ENCODE data around the gene H1-8.
"Not testable (repeated sequence)": the region's sequence is repeated elsewhere in the genome, so short reads cannot be mapped to it uniquely, and the experiment has no call there.

Gene H1-8

DNA sequence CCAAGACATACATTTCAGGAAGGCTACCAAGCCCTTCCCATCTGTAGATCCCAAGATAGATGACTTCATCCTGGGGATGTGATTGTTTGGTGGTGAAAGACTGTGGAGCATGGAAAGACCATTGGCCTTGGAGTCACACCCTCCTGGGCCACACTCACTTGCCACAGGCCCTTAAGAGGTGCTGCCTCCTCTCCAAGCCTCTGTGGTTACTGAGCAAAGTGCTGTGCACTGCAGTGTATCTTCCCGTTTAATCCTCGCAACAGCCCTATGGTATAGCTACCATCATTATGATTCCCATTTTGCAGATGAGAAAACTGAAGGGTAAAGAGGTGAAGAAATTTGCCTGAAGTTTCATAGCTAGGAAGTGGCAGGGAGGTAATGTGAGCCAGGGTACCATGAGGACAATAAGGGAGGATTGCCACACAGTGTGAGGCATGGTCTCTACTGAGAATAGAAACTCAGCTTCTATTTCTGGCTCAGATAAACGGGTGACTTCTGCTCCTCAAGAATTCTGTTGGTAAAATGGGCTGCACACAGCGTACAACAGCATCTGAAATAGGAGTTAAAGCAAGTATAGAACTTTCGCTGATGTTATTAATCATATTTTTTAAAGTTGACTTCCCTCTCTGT is 38.4 kb upstream of the H1-8 start:
- DNase-seq (ENCODE audit: low spot score in 2 of 2) (no peak), ATAC-seq (replicated peaks; ENCODE audit: extremely low read depth, poor library complexity, severe bottlenecking) (no peak)
- Mint-ChIP-seq H3K9me3 (no peaks in the 10 kb centered on the region), H3K4me3 (no peak overlapping the region), H3K27me3 (no peaks in the 10 kb centered on the region), H3K4me1 (no peaks in the 10 kb centered on the region), H3K27ac (ENCODE audit: low read depth) (no peak overlapping the region), H3K36me3 (ENCODE audit: insufficient read depth) (peaks cover 3% of the 10 kb centered on the region)

DNA sequence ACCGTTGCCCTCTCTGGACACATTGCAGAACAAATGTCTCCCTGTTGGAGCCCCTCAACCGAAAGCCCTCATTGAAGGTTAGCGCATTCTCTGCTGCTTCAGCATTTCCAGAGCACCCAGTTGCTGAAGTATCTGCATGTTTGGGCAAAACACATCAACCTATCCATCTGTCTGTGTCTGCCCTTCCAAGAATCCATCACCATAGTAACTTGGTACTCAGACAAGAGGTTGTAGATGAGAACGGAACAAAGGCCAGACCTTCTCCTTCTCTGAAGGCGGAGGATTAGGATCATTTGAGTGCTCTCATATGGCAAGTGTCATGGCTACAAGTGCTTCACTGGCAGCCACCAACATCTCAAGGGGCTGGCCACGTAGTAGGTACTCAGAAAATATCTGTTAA is 37.6 kb upstream of the H1-8 start:
- H3K36me3 Mint-ChIP-seq (ENCODE audit: insufficient read depth), result peaks cover 3% of the 10 kb centered on the region
- no peak overlapping the region for H3K4me3 Mint-ChIP-seq
- H3K9me3 Mint-ChIP-seq, result no peaks in the 10 kb centered on the region
- H3K27me3 Mint-ChIP-seq, result no peaks in the 10 kb centered on the region
- no peak overlapping the region for H3K27ac Mint-ChIP-seq (ENCODE audit: low read depth)
- H3K4me1 Mint-ChIP-seq, result no peaks in the 10 kb centered on the region
- ATAC-seq (replicated peaks; ENCODE audit: extremely low read depth, poor library complexity, severe bottlenecking), result no peak
- DNase-seq (ENCODE audit: low spot score in 2 of 2), result no peak

DNA sequence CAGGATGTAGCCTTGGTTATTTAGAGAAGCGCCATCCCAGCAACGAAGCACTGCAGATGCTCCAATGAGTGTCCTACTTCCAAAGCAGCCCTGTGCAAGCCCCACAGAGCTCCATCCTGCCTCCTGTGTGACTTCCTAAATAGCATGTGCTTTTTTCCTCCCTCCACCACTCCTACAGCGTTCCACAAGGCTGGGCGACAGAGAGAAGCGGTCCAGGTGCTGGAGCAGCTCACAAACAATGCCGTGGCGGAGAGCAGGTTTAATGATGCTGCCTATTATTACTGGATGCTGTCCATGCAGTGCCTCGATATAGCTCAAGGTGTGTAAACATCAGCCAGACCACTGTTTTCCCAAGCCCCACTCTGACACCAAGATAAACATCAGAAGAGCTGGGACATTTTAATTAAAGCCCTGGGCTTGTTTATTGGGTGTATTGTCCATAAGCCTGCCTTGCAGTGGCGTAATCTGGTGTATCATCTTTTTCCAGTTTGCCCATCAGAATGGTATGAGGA is 36.7 kb upstream of the H1-8 start:
- Mint-ChIP-seq H3K4me3 (no peak overlapping the region), H3K9me3 (no peaks in the 10 kb centered on the region)

DNA sequence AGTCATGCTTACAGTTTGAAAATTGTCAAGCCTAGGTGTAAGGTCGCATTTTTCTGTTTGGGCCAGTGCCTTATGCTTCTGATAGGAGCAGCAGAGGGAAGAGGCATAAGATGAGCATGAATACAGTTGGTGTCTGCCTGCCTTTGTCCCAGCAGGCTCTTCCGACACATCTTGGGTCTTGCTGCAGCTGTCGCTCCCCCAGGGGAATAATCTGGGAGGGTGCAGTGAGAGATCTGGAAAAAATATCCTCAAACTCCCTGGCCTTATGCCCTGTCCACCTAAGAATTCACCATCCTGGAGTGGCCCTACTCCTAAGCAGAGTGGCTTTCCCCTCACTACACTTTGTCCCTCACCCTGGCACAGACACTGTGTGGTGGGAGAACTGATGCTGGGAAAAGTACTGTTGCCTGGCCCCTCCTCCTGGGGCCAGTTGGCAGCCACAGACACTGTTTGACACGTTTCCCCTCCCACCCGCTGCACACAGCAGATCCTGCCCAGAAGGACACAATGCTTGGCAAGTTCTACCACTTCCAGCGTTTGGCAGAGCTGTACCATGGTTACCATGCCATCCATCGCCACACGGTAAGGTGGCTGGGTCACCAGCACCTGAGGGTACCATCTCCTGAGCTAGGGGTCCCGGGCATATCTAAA is 35.7 kb upstream of the H1-8 start:
- no peak for ATAC-seq (replicated peaks; ENCODE audit: extremely low read depth, poor library complexity, severe bottlenecking)
- no peak overlapping the region for H3K4me3 Mint-ChIP-seq
- H3K4me1 Mint-ChIP-seq, result peaks cover 17% of the 10 kb centered on the region
- no peaks in the 10 kb centered on the region for H3K9me3 Mint-ChIP-seq
- H3K36me3 Mint-ChIP-seq (ENCODE audit: insufficient read depth), result no peaks in the 10 kb centered on the region
- no peaks in the 10 kb centered on the region for H3K27me3 Mint-ChIP-seq
- no peak for DNase-seq (ENCODE audit: low spot score in 2 of 2)
- H3K27ac Mint-ChIP-seq (ENCODE audit: low read depth), result no peak overlapping the region

More for the DNA sequence above, 36.7 kb upstream of the H1-8 start:
- peaks cover 9% of the 10 kb centered on the region for H3K4me1 Mint-ChIP-seq
- no peaks in the 10 kb centered on the region for H3K27me3 Mint-ChIP-seq
- H3K27ac Mint-ChIP-seq (ENCODE audit: low read depth), result no peak overlapping the region
- no peak for ATAC-seq (replicated peaks; ENCODE audit: extremely low read depth, poor library complexity, severe bottlenecking)
- H3K36me3 Mint-ChIP-seq (ENCODE audit: insufficient read depth), result no peaks in the 10 kb centered on the region
- DNase-seq (ENCODE audit: low spot score in 2 of 2), result no peak

DNA sequence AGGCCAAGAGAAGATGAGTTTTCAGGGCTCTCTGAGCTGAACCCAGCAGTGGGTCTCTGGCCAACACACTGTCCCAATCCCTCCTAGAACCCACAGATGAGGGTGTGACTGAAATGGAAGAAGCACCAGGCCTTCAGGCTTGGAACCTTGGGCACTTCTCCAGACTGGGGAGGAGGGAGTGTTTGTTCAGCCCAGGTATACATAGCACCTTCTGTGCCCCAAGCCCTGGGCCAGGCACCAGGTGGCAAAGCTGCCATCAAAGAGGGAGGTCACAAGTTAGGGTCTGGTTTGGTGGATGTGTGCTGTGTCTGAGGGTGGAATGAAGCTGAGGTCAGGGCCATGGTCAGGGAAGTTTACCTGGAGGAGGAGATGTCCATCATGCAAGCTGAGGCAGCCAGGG is 30.4 kb upstream of the H1-8 start:
- H3K36me3 Mint-ChIP-seq (ENCODE audit: insufficient read depth), result no peaks in the 10 kb centered on the region
- H3K27me3 Mint-ChIP-seq, result no peaks in the 10 kb centered on the region
- H3K27ac Mint-ChIP-seq (ENCODE audit: low read depth), result peak overlapping the region; percentile 46
- ATAC-seq (replicated peaks; ENCODE audit: extremely low read depth, poor library complexity, severe bottlenecking), result no peak
- H3K4me1 Mint-ChIP-seq, result peaks cover 27% of the 10 kb centered on the region
- H3K4me3 Mint-ChIP-seq, result no peak overlapping the region
- DNase-seq (ENCODE audit: low spot score in 2 of 2), result no peak
- no peaks in the 10 kb centered on the region for H3K9me3 Mint-ChIP-seq

DNA sequence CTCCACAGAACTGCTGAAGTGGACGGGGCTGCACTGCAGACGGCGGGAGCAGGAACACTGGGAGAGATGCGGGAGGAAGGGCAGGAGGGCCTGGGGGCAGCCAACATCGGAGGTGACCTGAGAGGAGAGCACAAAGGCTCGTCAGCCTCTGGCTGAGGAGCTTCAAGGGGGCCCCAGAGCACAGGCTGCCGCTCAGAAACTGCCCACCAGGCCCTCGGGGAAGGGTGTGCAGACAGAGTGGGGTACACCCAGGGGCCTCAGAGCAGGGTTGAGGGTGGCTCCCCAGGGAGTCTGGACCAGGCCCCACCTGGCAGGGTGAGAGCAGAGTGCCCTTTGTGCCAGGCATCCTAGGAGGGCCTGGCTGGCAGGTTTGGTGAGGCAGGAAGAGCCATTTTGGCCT is 29.3 kb upstream of the H1-8 start:
- Mint-ChIP-seq H3K27me3 (no peaks in the 10 kb centered on the region), H3K4me1 (peaks cover 27% of the 10 kb centered on the region), H3K36me3 (ENCODE audit: insufficient read depth) (no peaks in the 10 kb centered on the region), H3K9me3 (no peaks in the 10 kb centered on the region), H3K27ac (ENCODE audit: low read depth) (no peak overlapping the region), H3K4me3 (no peak overlapping the region)
- DNase-seq (ENCODE audit: low spot score in 2 of 2) (no peak), ATAC-seq (replicated peaks; ENCODE audit: extremely low read depth, poor library complexity, severe bottlenecking) (no peak)

DNA sequence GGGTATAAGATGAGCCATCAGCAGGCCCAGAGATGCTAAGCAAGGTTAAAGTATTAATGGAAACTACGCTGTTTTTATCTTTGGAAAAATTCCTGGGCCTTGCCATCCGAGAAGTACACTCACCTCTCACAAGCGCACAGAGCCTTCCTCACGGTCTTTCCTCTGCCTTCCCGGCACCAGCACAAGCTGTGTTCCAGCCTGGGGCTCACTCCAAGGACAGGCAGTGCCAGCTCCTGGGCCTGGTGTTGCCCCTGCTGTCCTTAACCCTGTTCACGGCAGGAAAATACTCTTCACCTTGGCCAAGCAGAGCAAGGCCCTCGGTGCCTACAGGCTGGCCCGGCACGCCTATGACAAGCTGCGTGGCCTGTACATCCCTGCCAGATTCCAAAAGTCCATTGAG is 28.9 kb upstream of the H1-8 start:
- Mint-ChIP-seq H3K4me1 (peaks cover 27% of the 10 kb centered on the region), H3K27ac (ENCODE audit: low read depth) (no peak overlapping the region), H3K4me3 (no peak overlapping the region), H3K9me3 (no peaks in the 10 kb centered on the region), H3K27me3 (no peaks in the 10 kb centered on the region), H3K36me3 (ENCODE audit: insufficient read depth) (no peaks in the 10 kb centered on the region)
- ATAC-seq (replicated peaks; ENCODE audit: extremely low read depth, poor library complexity, severe bottlenecking) (no peak), DNase-seq (ENCODE audit: low spot score in 2 of 2) (no peak)

DNA sequence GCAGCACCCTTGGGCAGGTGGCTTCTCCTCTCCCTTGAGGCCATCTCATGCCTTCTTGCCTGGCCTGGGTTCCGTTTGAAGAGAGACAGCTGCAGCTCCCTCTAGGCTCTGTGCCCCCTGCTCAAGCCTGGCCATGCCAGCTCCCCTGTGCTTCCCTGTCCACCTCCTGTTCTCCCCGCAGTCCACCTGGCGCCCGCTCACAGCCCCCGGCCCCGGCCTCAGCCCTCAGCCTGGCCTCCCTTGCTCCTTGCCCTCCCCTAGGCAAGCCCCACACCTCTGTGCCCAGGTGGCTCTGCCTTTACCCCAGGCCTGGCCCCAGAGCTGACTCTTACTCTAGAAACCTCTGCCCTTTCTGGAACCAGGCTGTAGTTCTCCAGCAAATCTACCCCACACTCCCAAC is 28.4 kb upstream of the H1-8 start:
- no peak overlapping the region for H3K4me3 Mint-ChIP-seq
- no peaks in the 10 kb centered on the region for H3K36me3 Mint-ChIP-seq (ENCODE audit: insufficient read depth)
- peak overlapping the region; percentile 11 for H3K27ac Mint-ChIP-seq (ENCODE audit: low read depth)

DNA sequence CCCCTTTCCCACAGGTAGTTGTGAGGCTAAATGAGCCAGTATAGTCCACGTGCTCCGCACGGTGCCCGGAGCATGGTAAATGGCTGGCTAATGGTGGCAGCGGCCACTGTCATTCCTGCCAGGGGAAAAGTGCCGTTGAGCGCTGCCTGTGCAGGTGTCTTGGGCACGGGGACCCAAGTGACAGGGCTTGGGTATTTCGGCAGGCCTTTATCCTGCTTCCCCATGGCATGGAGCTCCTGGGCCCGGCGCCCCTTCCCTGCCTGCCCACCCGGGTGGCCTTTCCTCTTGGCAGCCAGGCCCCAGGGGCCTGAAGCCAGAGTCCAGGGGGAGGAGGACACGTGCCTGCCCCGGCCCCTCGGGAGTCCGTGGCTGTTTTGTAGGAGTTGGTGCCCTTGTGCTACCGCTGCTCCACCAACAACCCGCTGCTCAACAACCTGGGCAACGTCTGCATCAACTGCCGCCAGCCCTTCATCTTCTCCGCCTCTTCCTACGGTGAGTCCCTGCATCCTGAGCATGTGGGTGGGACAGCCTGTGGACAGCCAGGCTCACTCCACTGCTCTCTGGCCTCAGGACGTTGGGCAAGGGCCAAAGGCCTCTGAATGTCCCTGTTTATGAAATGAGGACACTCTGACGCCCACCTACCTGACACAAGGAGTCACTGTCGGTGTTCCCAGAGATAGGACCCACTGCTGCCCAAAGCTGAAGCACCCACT is 27.7 kb upstream of the H1-8 start:
- not testable (repeated sequence) for ATAC-seq (replicated peaks; ENCODE audit: extremely low read depth, poor library complexity, severe bottlenecking); H3K9me3 Mint-ChIP-seq; H3K36me3 Mint-ChIP-seq (ENCODE audit: insufficient read depth); H3K4me3 Mint-ChIP-seq; H3K27me3 Mint-ChIP-seq; DNase-seq (ENCODE audit: low spot score in 2 of 2)
- Mint-ChIP-seq H3K27ac (ENCODE audit: low read depth) (peak overlapping the region; percentile 11), H3K4me1 (peaks cover 27% of the 10 kb centered on the region)

More for the DNA sequence above, 28.4 kb upstream of the H1-8 start:
- peaks cover 27% of the 10 kb centered on the region for H3K4me1 Mint-ChIP-seq
- H3K9me3 Mint-ChIP-seq, result no peaks in the 10 kb centered on the region
- H3K27me3 Mint-ChIP-seq, result no peaks in the 10 kb centered on the region
- DNase-seq (ENCODE audit: low spot score in 2 of 2), result no peak
- no peak for ATAC-seq (replicated peaks; ENCODE audit: extremely low read depth, poor library complexity, severe bottlenecking)

DNA sequence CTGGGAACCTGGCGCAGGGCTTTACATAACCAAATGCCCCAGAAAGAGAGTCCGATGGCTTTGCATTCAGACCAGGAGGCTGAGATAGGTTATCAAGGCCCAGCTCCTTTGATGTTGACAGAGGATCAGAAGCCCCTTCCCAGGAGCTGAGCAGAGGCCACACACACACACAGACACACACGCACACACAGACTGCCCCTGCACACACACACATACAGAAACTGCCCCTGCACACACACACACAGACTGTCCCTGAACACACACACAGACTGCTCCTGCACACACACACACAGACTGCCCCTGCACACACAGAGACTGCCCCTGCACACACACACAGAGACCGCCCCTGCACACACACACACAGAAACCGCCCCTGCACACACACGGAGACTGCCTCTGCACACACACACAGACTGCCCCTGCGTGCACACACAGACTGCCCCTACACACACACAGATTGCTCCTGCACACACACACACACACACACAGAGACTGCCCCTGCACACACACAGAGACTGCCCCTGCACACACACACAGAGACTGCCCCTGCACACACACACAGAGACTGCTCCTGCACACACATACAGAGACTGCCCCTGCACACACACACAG is 27.0 kb upstream of the H1-8 start:
- H3K36me3 Mint-ChIP-seq (ENCODE audit: insufficient read depth); H3K9me3 Mint-ChIP-seq; ATAC-seq (replicated peaks; ENCODE audit: extremely low read depth, poor library complexity, severe bottlenecking); H3K4me3 Mint-ChIP-seq; H3K27ac Mint-ChIP-seq (ENCODE audit: low read depth); H3K27me3 Mint-ChIP-seq; DNase-seq (ENCODE audit: low spot score in 2 of 2): not testable (repeated sequence)
- H3K4me1 Mint-ChIP-seq, result peaks cover 22% of the 10 kb centered on the region

DNA sequence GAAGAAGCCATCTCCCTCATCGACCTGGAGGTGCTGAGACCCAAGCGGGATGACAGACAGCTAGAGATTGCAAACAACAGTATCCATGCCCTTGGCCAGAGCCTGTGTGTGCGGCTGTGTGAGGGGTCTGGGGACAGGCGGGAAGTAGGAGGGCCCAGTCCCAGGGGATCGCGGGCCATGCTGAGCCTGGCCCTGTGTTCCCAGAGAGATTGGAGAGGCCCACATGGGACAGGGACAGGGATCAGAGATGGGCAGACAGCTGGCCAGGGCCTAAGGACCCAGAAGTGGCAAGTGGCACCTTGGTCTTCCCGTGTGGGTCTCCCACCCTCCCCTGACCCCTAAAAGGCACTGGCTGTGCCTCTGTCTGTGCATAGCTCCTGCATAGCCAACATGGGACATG is 25.5 kb upstream of the H1-8 start:
- H3K27ac Mint-ChIP-seq (ENCODE audit: low read depth), result peak overlapping the region; percentile 61
- no peak for ATAC-seq (replicated peaks; ENCODE audit: extremely low read depth, poor library complexity, severe bottlenecking)
- H3K4me3 Mint-ChIP-seq, result no peak overlapping the region
- H3K36me3 Mint-ChIP-seq (ENCODE audit: insufficient read depth), result no peaks in the 10 kb centered on the region
- H3K9me3 Mint-ChIP-seq, result no peaks in the 10 kb centered on the region
- H3K27me3 Mint-ChIP-seq, result no peaks in the 10 kb centered on the region
- peaks cover 9% of the 10 kb centered on the region for H3K4me1 Mint-ChIP-seq
- DNase-seq (ENCODE audit: low spot score in 2 of 2), result no peak

DNA sequence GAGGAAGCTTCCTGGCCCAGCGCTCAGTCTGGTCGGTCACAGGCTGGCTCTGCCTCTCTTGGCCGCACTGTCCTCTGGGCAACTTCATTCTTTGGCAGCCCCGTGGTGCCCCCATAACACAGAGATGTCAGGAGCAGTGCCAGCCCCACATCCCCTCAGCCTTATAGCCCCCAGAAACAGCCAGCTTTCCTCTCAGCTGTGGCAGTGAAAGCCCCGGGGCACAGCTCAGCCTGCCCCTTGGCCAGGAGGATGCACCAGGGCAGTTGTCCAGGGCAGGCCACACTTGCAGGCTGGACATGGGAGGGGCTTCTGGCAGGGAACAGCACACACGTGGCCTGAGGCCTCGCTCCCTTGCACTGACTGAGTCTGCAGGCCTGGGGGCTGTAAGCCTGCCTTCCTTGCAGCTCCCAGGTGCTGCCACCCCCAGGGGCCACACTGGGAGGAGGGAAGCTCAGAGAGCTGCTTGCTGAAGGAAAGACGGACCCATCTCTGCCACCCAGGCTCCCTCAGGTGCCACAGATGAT is 24.9 kb upstream of the H1-8 start:
- H3K27me3 Mint-ChIP-seq, result no peaks in the 10 kb centered on the region
- H3K36me3 Mint-ChIP-seq (ENCODE audit: insufficient read depth), result no peaks in the 10 kb centered on the region
- ATAC-seq (replicated peaks; ENCODE audit: extremely low read depth, poor library complexity, severe bottlenecking) (no peak), DNase-seq (ENCODE audit: low spot score in 2 of 2) (no peak)
- no peak overlapping the region for H3K4me3 Mint-ChIP-seq
- H3K4me1 Mint-ChIP-seq, result peaks cover 7% of the 10 kb centered on the region
- no peaks in the 10 kb centered on the region for H3K9me3 Mint-ChIP-seq
- no peak overlapping the region for H3K27ac Mint-ChIP-seq (ENCODE audit: low read depth)

All from central memory CD8-positive, alpha-beta T cell (primary cell).